ENCODE measurements around the gene SAMD11.

SAMD11 gene

DNA sequence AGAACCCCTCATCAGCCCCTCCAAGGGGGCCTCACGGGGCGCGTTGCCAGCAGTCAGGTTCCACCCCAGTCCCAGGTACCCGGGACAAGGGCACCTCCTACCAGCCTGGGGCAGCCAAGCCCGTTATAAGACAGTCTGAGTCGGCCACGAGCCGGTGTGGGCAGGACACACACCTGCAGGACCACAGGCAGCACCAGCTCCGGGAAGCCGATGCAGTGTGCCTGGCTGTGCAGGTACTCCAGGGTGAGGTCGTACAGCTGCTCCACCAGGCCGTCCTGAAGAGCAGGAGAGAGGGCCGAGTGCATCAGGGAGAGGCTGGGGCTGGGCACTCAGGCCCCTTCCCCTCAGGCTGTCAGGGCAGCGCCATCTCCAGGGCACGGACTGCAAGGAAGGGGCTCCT, 24.2 kb downstream of the SAMD11 start:
- DNase-seq = no peak

DNA sequence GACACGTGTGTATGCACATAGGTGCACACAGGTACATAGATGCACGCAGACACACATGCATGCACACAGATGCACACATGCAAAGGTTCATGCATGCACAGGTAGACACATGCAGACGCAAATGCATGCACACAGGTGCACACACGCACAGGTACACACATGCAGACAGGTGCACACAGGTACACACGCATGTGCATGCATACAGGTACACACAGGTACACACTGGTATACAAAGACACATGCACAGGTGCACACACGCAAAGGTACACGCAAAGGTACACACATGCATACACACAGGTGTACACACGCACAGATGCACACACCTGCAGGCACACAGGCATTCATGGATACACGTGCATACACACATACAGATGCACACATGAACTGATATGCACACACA, 26.5 kb downstream of the SAMD11 start:
- no peak for DNase-seq

- no peak for DNase-seq
Observed at GRCh38 chr1:950881-951280, 27.2 kb downstream of the SAMD11 start.

DNA sequence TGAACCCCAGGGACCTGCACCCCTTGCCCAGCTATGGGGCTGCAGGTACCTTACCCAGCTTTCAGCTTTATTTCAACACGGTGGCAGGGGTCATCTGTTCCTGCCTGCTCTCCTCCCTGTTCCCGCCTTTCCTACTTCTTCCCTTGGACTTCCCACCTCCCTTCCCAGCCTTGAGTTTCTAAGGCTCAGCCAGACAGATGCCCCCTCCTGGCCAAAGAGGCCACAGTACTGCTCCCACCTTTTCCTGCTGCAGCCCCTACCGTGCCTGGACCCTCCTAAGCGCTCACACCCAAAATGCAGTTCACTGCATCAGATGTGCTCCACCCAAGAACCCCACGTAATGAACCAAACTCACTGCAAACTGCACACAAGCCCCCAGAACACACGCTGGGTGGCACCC, 27.6 kb downstream of the SAMD11 start:
- no peak for DNase-seq

- no peak for DNase-seq
Observed at GRCh38 chr1:952201-952600, 28.5 kb downstream of the SAMD11 start.

GRCh38 chr1:952603-953002, 28.9 kb downstream of the SAMD11 start:
- DNase-seq = no peak

GRCh38 chr1:953524-954320, 30.0 kb downstream of the SAMD11 start:
- DNase-seq = no peak

GRCh38 chr1:954927-955326, 31.2 kb downstream of the SAMD11 start:
- DNase-seq = no peak

- DNase-seq = no peak
Observed at GRCh38 chr1:955474-955873, 31.8 kb downstream of the SAMD11 start.

DNA sequence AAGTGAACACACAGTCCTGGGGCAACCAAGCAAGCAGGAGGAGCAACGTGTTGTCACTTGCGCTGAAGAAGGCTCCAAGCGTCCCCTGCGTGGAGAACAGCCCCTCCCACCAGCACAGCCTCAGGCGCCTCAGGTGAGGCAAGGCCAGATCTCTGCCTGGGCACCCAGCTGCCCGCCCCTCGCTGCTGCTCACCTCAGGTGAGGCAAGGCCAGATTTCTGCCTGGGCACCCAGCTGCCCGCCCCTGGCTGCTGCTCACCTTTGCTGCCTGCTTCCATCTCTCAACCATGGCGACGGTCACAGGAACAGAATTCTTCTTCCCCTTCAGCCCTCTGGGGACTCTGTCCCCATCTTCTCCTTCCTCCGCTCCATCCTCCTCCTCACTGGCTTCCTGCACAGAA, 32.9 kb downstream of the SAMD11 start:
- DNase-seq = no peak

GRCh38 chr1:958823-959730, 35.4 kb downstream of the SAMD11 start, which contains the start of gene NOC2L:
Gene NOC2L (minus strand): TSS chr1:959256. CDS start chr1:959240, 16 bp downstream.
- DNase-seq = peak; percentile 97

GRCh38 chr1:959731-960362, 36.1 kb downstream of the SAMD11 start:
- no peak for DNase-seq

GRCh38 chr1:960363-961131, 36.8 kb downstream of the SAMD11 start, which contains the start of gene KLHL17:
Gene KLHL17 (plus strand): TSS chr1:960584. CDS start chr1:960694, 110 bp downstream.
- DNase-seq = peak; percentile 91

DNA sequence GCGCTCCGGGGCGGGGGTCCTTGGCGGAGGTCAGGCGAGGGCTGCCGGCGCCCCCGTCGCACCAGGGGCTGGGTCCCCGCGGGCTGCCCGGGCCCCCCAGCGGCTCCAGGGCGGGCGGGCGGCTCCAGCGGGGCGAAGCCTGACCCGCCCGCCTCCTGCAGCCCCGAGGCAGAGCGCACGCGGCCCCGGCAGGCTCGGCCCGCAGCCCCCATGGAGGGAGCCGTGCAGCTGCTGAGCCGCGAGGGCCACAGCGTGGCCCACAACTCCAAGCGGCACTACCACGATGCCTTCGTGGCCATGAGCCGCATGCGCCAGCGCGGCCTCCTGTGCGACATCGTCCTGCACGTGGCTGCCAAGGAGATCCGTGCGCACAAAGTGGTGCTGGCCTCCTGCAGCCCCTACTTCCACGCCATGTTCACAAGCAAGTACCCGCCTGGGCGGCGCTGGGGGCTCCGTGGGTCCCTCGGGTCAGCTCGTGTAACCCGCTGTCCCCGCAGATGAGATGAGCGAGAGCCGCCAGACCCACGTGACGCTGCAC, 37.5 kb downstream of the SAMD11 start:
- no peak for DNase-seq

- no peak for DNase-seq
Observed at GRCh38 chr1:962381-963300, 38.9 kb downstream of the SAMD11 start.

- no peak for DNase-seq
Observed at GRCh38 chr1:963301-963651, 39.6 kb downstream of the SAMD11 start.

- DNase-seq = no peak
Observed at GRCh38 chr1:963746-964525, 40.2 kb downstream of the SAMD11 start.

- no peak for DNase-seq
Observed at GRCh38 chr1:964691-965525, 41.2 kb downstream of the SAMD11 start.

DNA sequence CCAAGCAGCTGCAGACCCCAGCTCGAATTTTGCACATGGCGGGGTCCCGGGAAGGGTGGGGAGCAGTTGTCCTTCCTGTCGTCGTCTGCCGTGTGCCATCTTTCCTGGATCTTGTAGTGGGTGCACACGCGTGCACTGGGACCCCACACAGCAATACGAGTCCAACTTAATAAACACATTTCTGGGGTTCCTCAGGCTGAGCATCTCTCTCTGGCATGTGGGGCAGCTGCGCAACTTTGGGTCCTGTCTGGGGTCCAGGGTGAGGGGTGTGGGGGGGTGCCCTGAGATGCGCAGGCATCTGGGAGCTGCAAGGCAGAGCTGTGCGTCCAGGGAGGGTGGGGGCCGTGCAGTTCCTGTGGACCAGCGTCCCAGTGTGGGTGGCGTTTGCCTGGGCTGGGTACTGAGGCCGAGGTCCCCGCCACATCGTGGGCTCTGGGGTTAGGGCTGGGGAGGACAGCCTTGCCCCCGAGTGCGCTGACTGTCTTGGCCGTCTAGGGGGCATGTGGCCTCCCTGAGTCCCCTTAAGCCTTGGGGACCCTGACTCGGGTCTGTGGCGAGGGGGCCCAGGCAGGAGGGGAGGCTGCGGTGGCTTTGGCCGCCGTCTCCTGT, 41.9 kb downstream of the SAMD11 start:
- DNase-seq = no peak

All from OCI-M1 (cell line).